DND-41 (cell line): ENCODE measurements around the gene DDX5.

ENCODE experiments used
- ATAC-seq: fragments of 200-7000 bp; cut with Tn5 transposase; 3 replicates; pipeline ENCODE4 v1.9.1; 2021; ENCODE audit warnings: low read depth; ENCODE audit not compliant: insufficient read depth
- DNase-seq: peaks from one replicate; pipeline ENCODE4 v3.0.0-alpha.2; 2020
- H2AFZ ChIP-seq: 2 replicates; pipeline ENCODE4 v1.6.0; 2012; ENCODE audit warnings: low read depth, low read length
- H3K27ac ChIP-seq: 2 replicates; pipeline ENCODE4 v1.5.1; 2012; ENCODE audit warnings: low read length, inconsistent platforms
- H3K27me3 ChIP-seq: fragments of 200-600 bp; sonication (generic); 2 replicates; pipeline ENCODE4 v1.6.0; 2012; ENCODE audit warnings: low read length, mild to moderate bottlenecking, inconsistent platforms; ENCODE audit not compliant: insufficient read depth, poor library complexity
- H3K36me3 ChIP-seq: 2 replicates; pipeline ENCODE4 v1.5.1; 2012; ENCODE audit warnings: low read length, inconsistent platforms; ENCODE audit not compliant: insufficient read depth
- H3K4me1 ChIP-seq: 2 replicates; pipeline ENCODE4 v1.5.1; 2012; ENCODE audit warnings: mild to moderate bottlenecking, low read length; ENCODE audit not compliant: insufficient read depth
- H3K4me2 ChIP-seq: 2 replicates; pipeline ENCODE4 v1.6.0; 2012; ENCODE audit warnings: mild to moderate bottlenecking, moderate library complexity, low read length, inconsistent platforms; ENCODE audit not compliant: insufficient read depth
- H3K4me3 ChIP-seq, 2 experiments: fragments of 200-600 bp in 1 of 2; shearing (Covaris generic) in 1 of 2; 2 replicates each; pipeline ENCODE4 v1.5.1; 2012 to 2016; ENCODE audit warnings: inconsistent platforms in 2 of 2, low read length in 2 of 2, mild to moderate bottlenecking in 2 of 2, low read depth in 1 of 2, moderate library complexity in 1 of 2
- H3K79me2 ChIP-seq: 2 replicates; pipeline ENCODE4 v1.6.0; 2012; ENCODE audit warnings: low read length, inconsistent platforms; ENCODE audit not compliant: insufficient read depth
- H3K9ac ChIP-seq: 2 replicates; pipeline ENCODE4 v1.6.0; 2012; ENCODE audit warnings: low read depth, mild to moderate bottlenecking, inconsistent platforms, low read length, moderate library complexity
- H3K9me3 ChIP-seq: 2 replicates; pipeline ENCODE4 v1.5.1; 2012; ENCODE audit warnings: low read length, moderate library complexity, mild to moderate bottlenecking, inconsistent platforms; ENCODE audit not compliant: insufficient read depth, severe bottlenecking
- H4K20me1 ChIP-seq: 2 replicates; pipeline ENCODE4 v1.6.0; 2012; ENCODE audit warnings: low read length; ENCODE audit not compliant: insufficient read depth
- CTCF ChIP-seq: IDR thresholded peaks from 2 replicates; pipeline ENCODE4 v1.5.1; 2012; ENCODE audit warnings: borderline replicate concordance, low read length, moderate library complexity, mild to moderate bottlenecking; ENCODE audit not compliant: poor library complexity, severe bottlenecking; ENCODE audit errors: extremely low read depth
- EZH2 ChIP-seq: IDR thresholded peaks from 3 replicates; pipeline ENCODE4 v1.6.1; 2012; ENCODE audit warnings: borderline replicate concordance, low read depth, mild to moderate bottlenecking, moderate library complexity, low read length, inconsistent platforms; ENCODE audit not compliant: severe bottlenecking

The DDX5 gene

DNA sequence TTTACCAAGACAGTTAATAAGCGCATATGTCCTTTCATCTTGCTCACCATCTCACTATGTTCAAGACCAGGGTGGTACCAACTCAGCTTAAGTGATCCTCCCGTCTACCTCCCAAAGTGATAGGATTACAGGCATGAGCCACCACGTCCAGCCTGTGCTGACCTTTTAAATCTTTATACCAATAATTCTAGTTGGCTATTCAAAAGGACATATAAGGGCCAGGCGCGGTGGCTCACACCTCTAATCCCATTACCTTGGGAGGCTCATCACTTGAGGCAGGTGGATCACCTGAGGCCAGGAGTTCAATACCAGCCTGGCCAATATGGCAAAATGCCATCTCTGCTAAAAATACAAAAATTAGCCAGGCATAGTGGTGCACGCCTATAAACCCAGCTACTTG, 3.1 kb upstream of the DDX5 start:
- H3K4me1 ChIP-seq: peaks cover 34% of the 10 kb centered on the region
- no peak for TF ChIP-seq CTCF
- no peak for TF ChIP-seq EZH2
- H3K79me2 ChIP-seq: peaks cover 84% of the 10 kb centered on the region
- H3K27me3 ChIP-seq: no peaks in the 10 kb centered on the region
- peak overlapping the region; percentile 85 for H3K4me2 ChIP-seq
- H4K20me1 ChIP-seq: peaks cover 40% of the 10 kb centered on the region
- ATAC-seq (no peak), DNase-seq (no peak)
- no peak overlapping the region for H2AFZ ChIP-seq
- no peaks in the 10 kb centered on the region for H3K9me3 ChIP-seq
- H3K9ac ChIP-seq: 0 out of 2 replicates have a peak overlapping the region, but pooled peaks have one; percentile 9
- H3K36me3 ChIP-seq: peaks cover 71% of the 10 kb centered on the region
- peak overlapping the region in 1 of 2 experiments; percentile 4; a peak in 1 of 4 replicates for H3K4me3 ChIP-seq
- peak overlapping the region; percentile 2; the same call in 1 of the 2 replicates for H3K27ac ChIP-seq

GRCh38 chr17:64508683-64509082, 2.6 kb upstream of the DDX5 start:
- ATAC-seq (no peak), DNase-seq (no peak)
- Histone ChIP-seq H3K36me3 (peaks cover 71% of the 10 kb centered on the region), H3K4me3 (peak overlapping the region; percentile 82 to 97; a peak in 3 of 4 replicates), H3K27ac (peak overlapping the region; percentile 30; the same call in 1 of the 2 replicates), H3K27me3 (no peaks in the 10 kb centered on the region), H3K4me2 (peak overlapping the region; percentile 85), H3K9me3 (no peaks in the 10 kb centered on the region), H3K9ac (peak overlapping the region; percentile 100), H3K79me2 (peaks cover 88% of the 10 kb centered on the region), H2AFZ (no peak overlapping the region), H3K4me1 (peaks cover 39% of the 10 kb centered on the region), H4K20me1 (peaks cover 45% of the 10 kb centered on the region)
- TF ChIP-seq EZH2 (no peak), CTCF (no peak)

- Histone ChIP-seq H3K27ac (peak overlapping the region; percentile 100), H3K4me1 (peaks cover 52% of the 10 kb centered on the region), H3K36me3 (peaks cover 71% of the 10 kb centered on the region), H3K9ac (peak overlapping the region; percentile 100), H3K27me3 (no peaks in the 10 kb centered on the region), H3K4me2 (peak overlapping the region; percentile 85), H3K9me3 (no peaks in the 10 kb centered on the region), H3K79me2 (peaks cover 88% of the 10 kb centered on the region), H2AFZ (peak overlapping the region; percentile 89), H3K4me3 (peak overlapping the region; percentile 82 to 97), H4K20me1 (peaks cover 58% of the 10 kb centered on the region)
- DNase-seq (peak; percentile 63), ATAC-seq (peak; percentile 60)
- peak; percentile 84 for TF ChIP-seq CTCF
- no peak for TF ChIP-seq EZH2
Measured at GRCh38 chr17:64507413-64507782, 1.3 kb upstream of the DDX5 start.
